HEK293 (cell line): ENCODE data around the gene WAPL.
"Not testable (repeated sequence)": the region's sequence is repeated elsewhere in the genome, so short reads cannot be mapped to it uniquely, and the experiment has no call there.

Source experiments
- CTCF ChIP-seq: fragments of 450-650 bp; formaldehyde crosslinking; IDR thresholded peaks from 2 replicates; pipeline ENCODE4 v1.5.1; 2016; ENCODE audit warnings: missing biosample characterization, missing genetic modification characterization
- GLI4 ChIP-seq: fragments of 450-650 bp; formaldehyde crosslinking; IDR thresholded peaks from 2 replicates; pipeline ENCODE4 v1.5.1; 2016; ENCODE audit warnings: missing biosample characterization, missing genetic modification characterization
- KLF10 ChIP-seq: fragments of 450-650 bp; IDR thresholded peaks from 2 replicates; pipeline ENCODE4 v1.5.1; 2018; ENCODE audit warnings: missing biosample characterization, mild to moderate bottlenecking, missing genetic modification characterization
- KLF8 ChIP-seq: fragments of 450-650 bp; formaldehyde crosslinking; IDR thresholded peaks from 2 replicates; pipeline ENCODE4 v1.5.1; 2016; ENCODE audit warnings: missing biosample characterization, missing genetic modification characterization
- KLF9 ChIP-seq: fragments of 450-650 bp; formaldehyde crosslinking; IDR thresholded peaks from 2 replicates; pipeline ENCODE4 v1.5.1; 2016; ENCODE audit warnings: missing biosample characterization, missing genetic modification characterization, low read depth
- ZBTB21 ChIP-seq: fragments of 450-650 bp; formaldehyde crosslinking; IDR thresholded peaks from 2 replicates; pipeline ENCODE4 v1.5.1; 2017; ENCODE audit warnings: missing biosample characterization, missing genetic modification characterization
- ZBTB26 ChIP-seq: fragments of 450-650 bp; formaldehyde crosslinking; optimal IDR thresholded peaks from 2 replicates; pipeline ENCODE3; 2016; ENCODE audit warnings: missing biosample characterization, mild to moderate bottlenecking, missing genetic modification characterization
- ZFP69B ChIP-seq: fragments of 450-650 bp; formaldehyde crosslinking; IDR thresholded peaks from 2 replicates; pipeline ENCODE4 v1.5.1; 2016; ENCODE audit warnings: missing biosample characterization, missing genetic modification characterization
- ZNF274 ChIP-seq, 2 experiments: fragments of 200-500 bp in 1 of 2; fragments of 450-650 bp in 1 of 2; sonication (Bioruptor generic) in 1 of 2; formaldehyde crosslinking in 1 of 2; IDR thresholded peaks; 2 replicates each; pipeline versions ENCODE4 v1.5.1 to v1.6.1; 2014 to 2016; ENCODE audit warnings: borderline replicate concordance in 1 of 2, inconsistent platforms in 1 of 2, low read length in 1 of 2, missing biosample characterization in 1 of 2, missing genetic modification characterization in 1 of 2
- ZNF777 ChIP-seq: fragments of 450-650 bp; formaldehyde crosslinking; IDR thresholded peaks from 2 replicates; pipeline ENCODE4 v1.5.1; 2017; ENCODE audit warnings: missing biosample characterization, missing genetic modification characterization, borderline replicate concordance
- ZNF792 ChIP-seq: fragments of 450-650 bp; formaldehyde crosslinking; IDR thresholded peaks from 2 replicates; pipeline ENCODE4 v1.5.1; 2016; ENCODE audit warnings: missing biosample characterization, missing genetic modification characterization

- TF ChIP-seq ZBTB21 (tag by site-specific recombination); ZFP69B; CTCF (tag by site-specific recombination); ZNF777 (tag by site-specific recombination); ZBTB26 (tag by site-specific recombination); KLF10; ZNF792; ZNF274 (IDR thresholded peaks at IDR 0.05; ENCODE audit: low read length); ZNF274 (tag by site-specific recombination; IDR thresholded peaks at IDR 0.05; ENCODE audit: borderline replicate concordance); GLI4 (tag by site-specific recombination); KLF9 (tag by site-specific recombination); KLF8 (tag by site-specific recombination): not testable (repeated sequence)
These were observed 132.5 kb downstream of the WAPL start for GRCh38 chr10:86389109-86389440.
